ENCODE measurements around the gene RNF11. TPM values are rescaled to one million over a fixed set of nuclear protein-coding genes. Genes with fewer than 3 reads are reported as not detected.

RNF11 gene
- total and polyA plus RNA-seq, 4 donors: 24.1 to 102 (median 48.7) TPM

GRCh38 chr1:51288578-51288977 lies 52.5 kb downstream of the RNF11 start:
- no peak for DNase-seq (ENCODE audit: low spot score)

GRCh38 chr1:51289676-51290488 lies 53.8 kb downstream of the RNF11 start:
- peaks cover 5 to 28% (median 14%) of the 10 kb centered on the region in 4 donors for H3K4me1 ChIP-seq (ENCODE audit: control insufficient read depth in 4 of 4, insufficient read depth in 4 of 4, low read length in 3 of 4)
- no peaks in the 10 kb centered on the region for H3K27me3 ChIP-seq (ENCODE audit: control insufficient read depth in 4 of 4, insufficient read depth in 4 of 4, low read length in 3 of 4)
- no peak for DNase-seq (ENCODE audit: low spot score)
- no peaks in the 10 kb centered on the region for H3K36me3 ChIP-seq (ENCODE audit: control insufficient read depth in 4 of 4, insufficient read depth in 3 of 4, low read depth in 1 of 4, low read length in 3 of 4)
- no peak overlapping the region for H3K27ac ChIP-seq (ENCODE audit: low read depth in 1 of 2, low read length in 2 of 2)
- H3K9ac ChIP-seq (ENCODE audit: low read depth in 1 of 2, low read length in 2 of 2): no peak overlapping the region
- no peak overlapping the region for H3K4me3 ChIP-seq (ENCODE audit: low read depth in 1 of 3, low read length in 3 of 3)
- WGBS: 92% methylated on average over 8 of the region's 8 CpGs
- no peaks in the 10 kb centered on the region for H3K9me3 ChIP-seq (ENCODE audit: control insufficient read depth in 4 of 4, low read length in 3 of 4)
- no peak for TF ChIP-seq EGR1 (IDR thresholded peaks at IDR 0.05; ENCODE audit: low read depth in 2 of 2)
- TF ChIP-seq ATF3 (IDR thresholded peaks at IDR 0.05): no peak
- no peak for TF ChIP-seq YY1 (IDR thresholded peaks at IDR 0.05)
- TF ChIP-seq SP1 (IDR thresholded peaks at IDR 0.05): no peak
- no peak for TF ChIP-seq RXRA (IDR thresholded peaks at IDR 0.05)
- no peak for TF ChIP-seq HNF4A (conservative IDR thresholded peaks at IDR 0.05)
- TF ChIP-seq FOXA1 (IDR thresholded peaks at IDR 0.05): no peak
- TF ChIP-seq TAF1 (conservative IDR thresholded peaks at IDR 0.05): no peak
- no peak for TF ChIP-seq NR2F2 (IDR thresholded peaks at IDR 0.05)
- TF ChIP-seq REST (IDR thresholded peaks at IDR 0.05): no peak
- TF ChIP-seq FOXA2 (IDR thresholded peaks at IDR 0.05): no peak
- TF ChIP-seq CTCF (IDR thresholded peaks at IDR 0.05; ENCODE audit: low read depth, low read length, missing input control): no peak
- TF ChIP-seq ZBTB33 (IDR thresholded peaks at IDR 0.05): no peak

More at GRCh38 chr1:51288578-51288977, 52.5 kb downstream of the RNF11 start:
- TF ChIP-seq ATF3 (IDR thresholded peaks at IDR 0.05) (no peak), RAD21 (IDR thresholded peaks at IDR 0.05) (peak; percentile 30 to 38), YY1 (IDR thresholded peaks at IDR 0.05) (peak; percentile 47), MAX (IDR thresholded peaks at IDR 0.05) (no peak), GABPA (IDR thresholded peaks at IDR 0.05 in 1 of 2, conservative IDR thresholded peaks at IDR 0.05 in 1 of 2) (no peak), SP1 (IDR thresholded peaks at IDR 0.05) (peak; percentile 38), JUND (IDR thresholded peaks at IDR 0.05) (peak; percentile 30 to 71), RXRA (IDR thresholded peaks at IDR 0.05) (peak; percentile 91 to 94), HNF4A (conservative IDR thresholded peaks at IDR 0.05) (peak; percentile 87 to 89), FOXA2 (IDR thresholded peaks at IDR 0.05) (no peak), HNF4G (IDR thresholded peaks at IDR 0.05) (peak; percentile 45), CTCF (IDR thresholded peaks at IDR 0.05; ENCODE audit: low read depth, low read length, missing input control) (no peak)
- Histone ChIP-seq H3K36me3 (ENCODE audit: control insufficient read depth in 4 of 4, insufficient read depth in 3 of 4, low read depth in 1 of 4, low read length in 3 of 4) (no peaks in the 10 kb centered on the region), H3K4me3 (ENCODE audit: low read depth in 1 of 3, low read length in 3 of 3) (no peak overlapping the region), H3K9ac (ENCODE audit: low read depth in 1 of 2, low read length in 2 of 2) (no peak overlapping the region), H3K9me3 (ENCODE audit: control insufficient read depth in 4 of 4, low read length in 3 of 4) (no peaks in the 10 kb centered on the region), H3K4me1 (ENCODE audit: control insufficient read depth in 4 of 4, insufficient read depth in 4 of 4, low read length in 3 of 4) (peaks cover 7 to 31% (median 14%) of the 10 kb centered on the region in 4 donors), H3K27me3 (ENCODE audit: control insufficient read depth in 4 of 4, insufficient read depth in 4 of 4, low read length in 3 of 4) (no peaks in the 10 kb centered on the region), H3K27ac (ENCODE audit: low read depth in 1 of 2, low read length in 2 of 2) (no peak overlapping the region)
- WGBS: 46% methylated on average over 5 of the region's 5 CpGs
